ENCODE measurements around the gene MPLKIP. TPM values are rescaled to one million over a fixed set of nuclear protein-coding genes. Genes with fewer than 3 reads are reported as not detected.

The MPLKIP gene
- total RNA-seq (ENCODE audit: low replicate concordance): 1.2 and 22.9 TPM in 2 replicates

GRCh38 chr7:40134428-40135316 lies at the start of gene MPLKIP, which contains the start of gene SUGCT:
TSS of gene MPLKIP (minus strand) at chr7:40134622. CDS start at chr7:40134567, 55 bp downstream.
TSS of gene SUGCT (plus strand) at chr7:40135005.

Other genes with a start within 250 kb of the MPLKIP start
- gene CDK13, start 184.4 kb downstream of the MPLKIP start, total RNA-seq (ENCODE audit: low replicate concordance): 36.0 and 42.8 TPM in 2 replicates
- gene SUGCT, start 383 bp upstream of the MPLKIP start, total RNA-seq (ENCODE audit: low replicate concordance): 55.0 and 55.2 TPM in 2 replicates

Measured in smooth muscle cell of the coronary artery (primary cell).